SK-N-SH (cell line): Measurements from ENCODE around the gene RBX1.

Experiments
- CTCF ChIP-seq: fragments of 200-600 bp; sonication (generic); IDR thresholded peaks from 2 replicates; pipeline ENCODE4 v1.6.1; 2017; ENCODE audit warnings: antibody characterized with exemption, mild to moderate bottlenecking, moderate library complexity
- MXI1 ChIP-seq: IDR thresholded peaks from 2 replicates; pipeline ENCODE4 v1.6.1; 2012; ENCODE audit warnings: mild to moderate bottlenecking, low read depth, low read length, improper control_type of control experiment
- RFX5 ChIP-seq: IDR thresholded peaks from 2 replicates; pipeline ENCODE4 v1.6.1; 2012; ENCODE audit warnings: mild to moderate bottlenecking, improper control_type of control experiment, low read length

- no peak for TF ChIP-seq CTCF
- no peak for TF ChIP-seq RFX5
- TF ChIP-seq MXI1: no peak
Observed at GRCh38 chr22:40975366-40975765, 24.2 kb downstream of the RBX1 start.
